Suprapubic skin (tissue), 4 donors: ENCODE data around the gene NINL.

Experiments
- CTCF ChIP-seq, 2 donors: fragments of 200-600 bp in 1 of 2; fragments of 450-650 bp in 1 of 2; sonication (generic) in 1 of 2; IDR thresholded peaks; one replicate each; pipeline ENCODE4 v1.5.1; 2016 to 2019; ENCODE audit warnings: antibody characterized with exemption in 2 of 2, mild to moderate bottlenecking in 1 of 2, moderate library complexity in 1 of 2
- EP300 ChIP-seq: sonication (generic); formaldehyde crosslinking; IDR thresholded peaks from one replicate; pipeline ENCODE4 v1.6.1; 2017; ENCODE audit warnings: antibody characterized with exemption
- POLR2A ChIP-seq, 2 donors: fragments of 450-650 bp; IDR thresholded peaks; one replicate each; pipeline ENCODE4 v1.6.1; 2017; ENCODE audit warnings: antibody characterized with exemption in 2 of 2, mild to moderate bottlenecking in 2 of 2, moderate library complexity in 2 of 2
- POLR2AphosphoS5 ChIP-seq, 3 donors: sonication (generic); formaldehyde crosslinking; IDR thresholded peaks; one replicate each; pipeline ENCODE4 v1.6.1; 2017; ENCODE audit warnings: antibody characterized with exemption in 3 of 3

- TF ChIP-seq EP300 (no peak), CTCF (IDR thresholded peaks at IDR 0.05) (no peak), POLR2A (IDR thresholded peaks at IDR 0.05) (no peak), POLR2AphosphoS5 (IDR thresholded peaks at IDR 0.05) (no peak)
Observed at GRCh38 chr20:25500880-25501351, 84.4 kb downstream of the NINL start.
